Right lobe of liver (tissue), 4 donors: Measurements from ENCODE around the gene DHX29.

Source experiments
- CTCF ChIP-seq, 4 donors: fragments of 200-600 bp in 3 of 4; fragments of 450-650 bp in 1 of 4; IDR thresholded peaks; one replicate each; pipeline versions ENCODE4 v1.5.1 to v1.8.0; 2016 to 2022; ENCODE audit warnings: antibody characterized with exemption in 4 of 4, mild to moderate bottlenecking in 2 of 4
- POLR2A ChIP-seq: fragments of 450-650 bp; IDR thresholded peaks from one replicate; pipeline ENCODE4 v1.6.1; 2017; ENCODE audit warnings: antibody characterized with exemption, mild to moderate bottlenecking
- donor health status: DM: no; HTN: no; CAD: no.
- donor health status: DM: no; HTN: no; CAD: no.
- donor health status: DM: no; HTN: yes; CAD: no.

DNA sequence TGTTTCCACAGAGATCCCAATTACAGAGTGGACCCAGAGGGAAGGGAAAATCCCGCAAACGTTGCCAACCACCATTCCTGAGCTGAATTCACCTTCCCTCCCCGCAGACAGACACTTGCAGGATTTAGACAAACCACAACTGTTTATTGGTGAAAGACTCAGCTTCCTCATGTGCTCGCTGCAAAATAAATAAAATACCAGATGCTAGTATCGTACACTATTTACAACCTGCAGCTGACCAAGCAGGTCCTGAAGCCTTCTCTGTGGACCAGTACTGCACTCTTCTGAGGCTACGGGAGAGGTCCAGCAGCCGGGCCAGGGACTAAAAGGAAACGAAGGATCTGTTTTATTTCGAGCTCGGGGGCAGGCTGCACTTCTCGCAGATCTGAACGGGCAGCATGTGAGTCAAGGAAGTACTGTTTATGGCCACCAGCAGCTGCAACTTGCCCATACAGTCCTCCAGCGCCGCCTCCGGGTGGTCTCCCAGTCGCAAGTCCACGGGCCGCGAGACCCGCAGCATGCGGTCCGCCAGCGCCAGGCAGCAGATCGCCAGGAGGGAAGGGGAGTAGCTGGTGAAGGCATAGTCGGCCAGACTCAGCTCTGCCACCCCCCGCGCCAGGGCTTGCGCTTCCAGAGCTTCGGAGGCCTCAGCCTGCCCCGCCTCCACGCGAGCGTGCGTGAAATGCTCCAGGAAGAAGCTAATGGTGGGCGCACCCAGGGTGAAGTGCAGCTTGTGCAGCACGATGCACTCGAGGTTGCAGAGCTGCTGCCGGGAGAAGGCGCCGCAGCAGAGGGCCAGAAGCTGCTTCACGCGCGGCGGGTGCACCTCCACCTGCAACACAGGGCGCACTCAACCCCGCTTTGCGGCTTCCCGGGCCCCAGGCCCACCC is 76.2 kb downstream of the DHX29 start:
- TF ChIP-seq CTCF (IDR thresholded peaks at IDR 0.05): no peak
- TF ChIP-seq POLR2A: no peak
